ENCODE results near the gene IMPACT.

The IMPACT gene

DNA sequence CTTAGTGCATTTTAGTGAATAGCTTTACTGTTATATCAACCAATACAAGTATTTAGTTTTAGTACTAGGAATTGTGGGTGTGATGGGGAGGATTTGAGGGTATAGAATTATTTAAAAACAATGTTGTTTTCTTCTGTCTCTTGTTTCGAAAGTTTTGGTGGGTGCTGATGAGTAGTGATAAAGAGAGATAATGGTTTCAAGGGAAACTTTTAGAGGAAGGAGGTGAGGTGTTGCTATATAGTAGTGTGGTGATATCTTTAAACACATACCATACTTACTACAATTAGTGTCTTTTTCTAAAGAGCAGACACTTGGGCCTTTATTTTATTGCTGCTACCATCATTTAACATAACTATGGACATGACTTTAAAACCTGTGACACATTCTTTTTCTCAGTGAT lies 10.5 kb downstream of the IMPACT start:
- no peaks in the 10 kb centered on the region for H3K27me3 ChIP-seq (replicated peaks in 2 of 5; ENCODE audit: control insufficient read depth in 4 of 5, insufficient read depth in 5 of 5, low read length in 4 of 5)
- no peaks in the 10 kb centered on the region for H3K9me3 ChIP-seq (ENCODE audit: control extremely low read depth in 1 of 5, control insufficient read depth in 4 of 5, insufficient read depth in 2 of 5, low read depth in 1 of 5, low read length in 4 of 5)
- H3K4me3 ChIP-seq (ENCODE audit: control insufficient read depth in 1 of 7, extremely low read depth in 1 of 7, insufficient read depth in 4 of 7, low read depth in 2 of 7, low read length in 6 of 7): no peak overlapping the region
- DNase-seq: no peak
- peaks cover 10 to 48% (median 28%) of the 10 kb centered on the region in 4 experiments for H3K36me3 ChIP-seq (ENCODE audit: control insufficient read depth in 4 of 4, insufficient read depth in 4 of 4, low read length in 3 of 4)
- WGBS (ENCODE audit: insufficient coverage): no CpG with 5 or more reads among the region's 1 CpG
- POLR2A ChIA-PET: no interaction called here
- CTCF ChIA-PET: interaction anchor here (0.9 to 1.4 kb wide), 3 partner anchors 10 to 23 kb away, joined by 3 to 5 read pairs (median 3); partner anchors contain the start of gene IMPACT
- no peak overlapping the region for H3K27ac ChIP-seq (ENCODE audit: insufficient read depth in 1 of 2, low read depth in 1 of 2, low read length in 2 of 2, poor library complexity in 1 of 2, severe bottlenecking in 2 of 2)
- peaks cover 0 to 3% (median 0%) of the 10 kb centered on the region in 4 experiments for H3K4me1 ChIP-seq (ENCODE audit: control extremely low read depth in 1 of 4, control insufficient read depth in 4 of 4, insufficient read depth in 4 of 4, low read length in 3 of 4)

DNA sequence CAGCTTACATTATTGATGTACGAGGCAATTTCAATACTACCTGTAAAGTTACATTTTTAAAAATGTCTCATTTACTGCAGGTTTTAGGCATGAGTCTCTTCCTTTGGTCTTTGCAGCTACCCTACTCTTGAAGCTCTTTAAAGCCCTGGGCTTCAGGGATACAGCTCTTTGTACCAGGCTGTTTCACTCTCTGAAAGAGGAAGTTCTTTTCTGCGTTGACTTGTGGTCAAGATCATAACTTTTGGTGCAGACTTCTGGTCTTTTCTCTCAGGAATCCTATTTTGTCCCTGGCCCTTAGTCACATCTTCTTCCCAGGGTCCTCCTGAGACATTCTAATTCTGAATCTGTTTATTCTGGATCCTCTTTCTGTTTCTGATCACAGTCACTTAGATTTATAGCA lies 17.4 kb downstream of the IMPACT start:
- 0% methylated on average over 1 of the region's 2 CpGs for WGBS (ENCODE audit: insufficient coverage)
- peaks cover 0 to 14% (median 7%) of the 10 kb centered on the region in 4 experiments for H3K4me1 ChIP-seq (ENCODE audit: control extremely low read depth in 1 of 4, control insufficient read depth in 4 of 4, insufficient read depth in 4 of 4, low read length in 3 of 4)
- H3K27me3 ChIP-seq (replicated peaks in 2 of 5; ENCODE audit: control insufficient read depth in 4 of 5, insufficient read depth in 5 of 5, low read length in 4 of 5): no peaks in the 10 kb centered on the region
- H3K27ac ChIP-seq (ENCODE audit: insufficient read depth in 1 of 2, low read depth in 1 of 2, low read length in 2 of 2, poor library complexity in 1 of 2, severe bottlenecking in 2 of 2): no peak overlapping the region
- H3K9me3 ChIP-seq (ENCODE audit: control extremely low read depth in 1 of 5, control insufficient read depth in 4 of 5, insufficient read depth in 2 of 5, low read depth in 1 of 5, low read length in 4 of 5): no peaks in the 10 kb centered on the region
- no peak overlapping the region for H3K4me3 ChIP-seq (ENCODE audit: control insufficient read depth in 1 of 7, extremely low read depth in 1 of 7, insufficient read depth in 4 of 7, low read depth in 2 of 7, low read length in 6 of 7)
- ChIA-PET CTCF (interaction anchor here (0.7 to 2.6 kb wide), 10 partner anchors 10 to 229 kb away, joined by 3 to 17 read pairs (median 4); no protein-coding TSS in a partner anchor), POLR2A (no interaction called here)
- peak; percentile 34 to 81 (median 74) for DNase-seq
- peaks cover 2 to 47% (median 27%) of the 10 kb centered on the region in 4 experiments for H3K36me3 ChIP-seq (ENCODE audit: control insufficient read depth in 4 of 4, insufficient read depth in 4 of 4, low read length in 3 of 4)

- no CpG with 5 or more reads among the region's 1 CpG for WGBS (ENCODE audit: insufficient coverage)
- H3K4me1 ChIP-seq (ENCODE audit: control extremely low read depth in 1 of 4, control insufficient read depth in 4 of 4, insufficient read depth in 4 of 4, low read length in 3 of 4): peaks cover 0 to 14% (median 7%) of the 10 kb centered on the region in 4 experiments
- CTCF ChIA-PET: interaction anchor here (0.7 to 2.5 kb wide), 11 partner anchors 10 to 1102 kb away, joined by 3 to 21 read pairs (median 4); partner anchors contain the start of gene IMPACT
- POLR2A ChIA-PET: interaction anchor here (0.6 kb wide), 1 partner anchor 1355 kb away, joined by 5 read pairs; no protein-coding TSS in a partner anchor
- peaks cover 15 to 58% (median 34%) of the 10 kb centered on the region in 4 experiments for H3K36me3 ChIP-seq (ENCODE audit: control insufficient read depth in 4 of 4, insufficient read depth in 4 of 4, low read length in 3 of 4)
- no peak for DNase-seq
- no peak overlapping the region for H3K4me3 ChIP-seq (ENCODE audit: control insufficient read depth in 1 of 7, extremely low read depth in 1 of 7, insufficient read depth in 4 of 7, low read depth in 2 of 7, low read length in 6 of 7)
- H3K27me3 ChIP-seq (replicated peaks in 2 of 5; ENCODE audit: control insufficient read depth in 4 of 5, insufficient read depth in 5 of 5, low read length in 4 of 5): no peaks in the 10 kb centered on the region
- H3K9me3 ChIP-seq (ENCODE audit: control extremely low read depth in 1 of 5, control insufficient read depth in 4 of 5, insufficient read depth in 2 of 5, low read depth in 1 of 5, low read length in 4 of 5): no peaks in the 10 kb centered on the region
- no peak overlapping the region for H3K27ac ChIP-seq (ENCODE audit: insufficient read depth in 1 of 2, low read depth in 1 of 2, low read length in 2 of 2, poor library complexity in 1 of 2, severe bottlenecking in 2 of 2)
These were observed 20.0 kb downstream of the IMPACT start for GRCh38 chr18:24446453-24446852.

DNA sequence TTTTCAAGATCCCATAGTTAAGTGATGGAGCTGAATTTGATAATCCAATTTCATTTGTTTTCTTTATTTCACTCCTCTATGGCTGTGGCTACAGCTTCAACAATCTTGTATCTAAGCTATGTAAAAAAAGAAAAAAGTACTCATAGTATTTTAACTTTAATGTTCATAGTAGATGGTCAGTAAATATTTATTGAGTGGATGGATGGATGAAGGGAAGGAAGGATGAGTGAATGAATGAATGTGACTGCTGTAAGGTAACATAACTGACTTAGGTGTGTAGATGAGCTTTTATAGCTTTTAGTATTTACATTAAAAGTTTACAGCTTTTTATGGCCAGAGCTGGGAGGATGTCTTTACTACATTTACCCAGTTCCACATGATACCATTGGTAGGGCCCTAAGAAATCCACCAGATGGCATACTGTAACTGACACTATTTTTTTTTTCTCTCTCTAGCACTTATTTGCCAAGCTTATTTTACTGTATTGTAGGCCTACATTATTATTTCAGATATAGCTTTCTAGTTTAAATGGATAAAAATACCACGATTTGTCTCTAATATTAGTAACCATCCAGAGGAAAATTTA lies 20.6 kb downstream of the IMPACT start:
- H3K27me3 ChIP-seq (replicated peaks in 2 of 5; ENCODE audit: control insufficient read depth in 4 of 5, insufficient read depth in 5 of 5, low read length in 4 of 5): no peaks in the 10 kb centered on the region
- ChIA-PET CTCF (interaction anchor here (0.6 to 2.5 kb wide), 14 partner anchors 11 to 1101 kb away, joined by 3 to 21 read pairs (median 4); partner anchors contain the start of genes HRH4 and IMPACT), POLR2A (interaction anchor here (0.6 to 1.0 kb wide), 2 partner anchors 41 to 1354 kb away, joined by 5 read pairs; no protein-coding TSS in a partner anchor)
- no peak overlapping the region for H3K4me3 ChIP-seq (ENCODE audit: control insufficient read depth in 1 of 7, extremely low read depth in 1 of 7, insufficient read depth in 4 of 7, low read depth in 2 of 7, low read length in 6 of 7)
- H3K9me3 ChIP-seq (ENCODE audit: control extremely low read depth in 1 of 5, control insufficient read depth in 4 of 5, insufficient read depth in 2 of 5, low read depth in 1 of 5, low read length in 4 of 5): no peaks in the 10 kb centered on the region
- WGBS (ENCODE audit: insufficient coverage): no CpG with 5 or more reads among the region's 1 CpG
- peaks cover 0 to 14% (median 7%) of the 10 kb centered on the region in 4 experiments for H3K4me1 ChIP-seq (ENCODE audit: control extremely low read depth in 1 of 4, control insufficient read depth in 4 of 4, insufficient read depth in 4 of 4, low read length in 3 of 4)
- DNase-seq: peak in 2 of 3 donors; percentile 39 to 40
- peaks cover 15 to 58% (median 33%) of the 10 kb centered on the region in 4 experiments for H3K36me3 ChIP-seq (ENCODE audit: control insufficient read depth in 4 of 4, insufficient read depth in 4 of 4, low read length in 3 of 4)
- H3K27ac ChIP-seq (ENCODE audit: insufficient read depth in 1 of 2, low read depth in 1 of 2, low read length in 2 of 2, poor library complexity in 1 of 2, severe bottlenecking in 2 of 2): no peak overlapping the region

GRCh38 chr18:24447961-24448360 lies 21.5 kb downstream of the IMPACT start:
- no CpG with 5 or more reads among the region's 1 CpG for WGBS (ENCODE audit: insufficient coverage)
- no peak for DNase-seq
- H3K9me3 ChIP-seq (ENCODE audit: control extremely low read depth in 1 of 5, control insufficient read depth in 4 of 5, insufficient read depth in 2 of 5, low read depth in 1 of 5, low read length in 4 of 5): no peaks in the 10 kb centered on the region
- no peak overlapping the region for H3K27ac ChIP-seq (ENCODE audit: insufficient read depth in 1 of 2, low read depth in 1 of 2, low read length in 2 of 2, poor library complexity in 1 of 2, severe bottlenecking in 2 of 2)
- H3K27me3 ChIP-seq (replicated peaks in 2 of 5; ENCODE audit: control insufficient read depth in 4 of 5, insufficient read depth in 5 of 5, low read length in 4 of 5): no peaks in the 10 kb centered on the region
- H3K4me1 ChIP-seq (ENCODE audit: control extremely low read depth in 1 of 4, control insufficient read depth in 4 of 4, insufficient read depth in 4 of 4, low read length in 3 of 4): peaks cover 0 to 14% (median 7%) of the 10 kb centered on the region in 4 experiments
- no peak overlapping the region for H3K4me3 ChIP-seq (ENCODE audit: control insufficient read depth in 1 of 7, extremely low read depth in 1 of 7, insufficient read depth in 4 of 7, low read depth in 2 of 7, low read length in 6 of 7)
- CTCF ChIA-PET: interaction anchor here (1.1 to 2.5 kb wide), 9 partner anchors 9 to 88 kb away, joined by 3 to 21 read pairs (median 5); partner anchors contain the start of genes HRH4 and IMPACT
- peaks cover 17 to 57% (median 32%) of the 10 kb centered on the region in 4 experiments for H3K36me3 ChIP-seq (ENCODE audit: control insufficient read depth in 4 of 4, insufficient read depth in 4 of 4, low read length in 3 of 4)
- POLR2A ChIA-PET: no interaction called here

- no peaks in the 10 kb centered on the region for H3K27me3 ChIP-seq (replicated peaks in 2 of 5; ENCODE audit: control insufficient read depth in 4 of 5, insufficient read depth in 5 of 5, low read length in 4 of 5)
- H3K4me3 ChIP-seq (ENCODE audit: control insufficient read depth in 1 of 7, extremely low read depth in 1 of 7, insufficient read depth in 4 of 7, low read depth in 2 of 7, low read length in 6 of 7): no peak overlapping the region
- WGBS (ENCODE audit: insufficient coverage): 100% methylated on average over 2 of the region's 4 CpGs
- H3K9me3 ChIP-seq (ENCODE audit: control extremely low read depth in 1 of 5, control insufficient read depth in 4 of 5, insufficient read depth in 2 of 5, low read depth in 1 of 5, low read length in 4 of 5): peaks cover 0 to 21% (median 3%) of the 10 kb centered on the region in 5 experiments
- H3K27ac ChIP-seq (ENCODE audit: insufficient read depth in 1 of 2, low read depth in 1 of 2, low read length in 2 of 2, poor library complexity in 1 of 2, severe bottlenecking in 2 of 2): no peak overlapping the region
- CTCF ChIA-PET: no interaction called here
- peaks cover 2 to 14% (median 8%) of the 10 kb centered on the region in 4 experiments for H3K4me1 ChIP-seq (ENCODE audit: control extremely low read depth in 1 of 4, control insufficient read depth in 4 of 4, insufficient read depth in 4 of 4, low read length in 3 of 4)
- peaks cover 0 to 5% (median 3%) of the 10 kb centered on the region in 4 experiments for H3K36me3 ChIP-seq (ENCODE audit: control insufficient read depth in 4 of 4, insufficient read depth in 4 of 4, low read length in 3 of 4)
- no peak for DNase-seq
- POLR2A ChIA-PET: no interaction called here
These were observed 30.1 kb downstream of the IMPACT start for GRCh38 chr18:24456549-24456948.

- WGBS (ENCODE audit: insufficient coverage): no CpG with 5 or more reads among the region's 4 CpGs
- peaks cover 2 to 19% (median 8%) of the 10 kb centered on the region in 4 experiments for H3K4me1 ChIP-seq (ENCODE audit: control extremely low read depth in 1 of 4, control insufficient read depth in 4 of 4, insufficient read depth in 4 of 4, low read length in 3 of 4)
- H3K36me3 ChIP-seq (ENCODE audit: control insufficient read depth in 4 of 4, insufficient read depth in 4 of 4, low read length in 3 of 4): no peaks in the 10 kb centered on the region
- peaks cover 3 to 26% (median 3%) of the 10 kb centered on the region in 5 experiments for H3K9me3 ChIP-seq (ENCODE audit: control extremely low read depth in 1 of 5, control insufficient read depth in 4 of 5, insufficient read depth in 2 of 5, low read depth in 1 of 5, low read length in 4 of 5)
- no peak overlapping the region for H3K27ac ChIP-seq (ENCODE audit: insufficient read depth in 1 of 2, low read depth in 1 of 2, low read length in 2 of 2, poor library complexity in 1 of 2, severe bottlenecking in 2 of 2)
- no peaks in the 10 kb centered on the region for H3K27me3 ChIP-seq (replicated peaks in 2 of 5; ENCODE audit: control insufficient read depth in 4 of 5, insufficient read depth in 5 of 5, low read length in 4 of 5)
- no peak for DNase-seq
- no peak overlapping the region for H3K4me3 ChIP-seq (ENCODE audit: control insufficient read depth in 1 of 7, extremely low read depth in 1 of 7, insufficient read depth in 4 of 7, low read depth in 2 of 7, low read length in 6 of 7)
- ChIA-PET CTCF (interaction anchor here (1.3 to 1.9 kb wide), 2 partner anchors 12 to 92 kb away, joined by 3 to 4 read pairs; no protein-coding TSS in a partner anchor), POLR2A (no interaction called here)
These were observed 33.3 kb downstream of the IMPACT start for GRCh38 chr18:24459772-24460171.

Measured in common myeloid progenitor, CD34-positive (primary cell).